Liver (tissue), 9 donors: ENCODE results near the gene EIF4H. TPM values are rescaled to one million over a fixed set of nuclear protein-coding genes. Genes with fewer than 3 reads are reported as not detected.

Source experiments
- DNase-seq: peaks from one replicate; pipeline ENCODE4 v3.0.0-alpha.2; 2017; ENCODE audit warnings: low spot score
- H3K27ac ChIP-seq, 2 donors: one replicate each; pipeline ENCODE4 v1.7.0; 2013; ENCODE audit warnings: inconsistent platforms in 2 of 2, low read length in 2 of 2, control low read depth in 1 of 2, low read depth in 1 of 2, mild to moderate bottlenecking in 1 of 2
- H3K27me3 ChIP-seq, 4 donors: one replicate each; pipeline versions ENCODE4 v1.6.1 to v1.7.0; 2013; ENCODE audit warnings: low read length in 3 of 4, inconsistent platforms in 1 of 4, mild to moderate bottlenecking in 1 of 4, moderate library complexity in 1 of 4; ENCODE audit not compliant: control insufficient read depth in 4 of 4, insufficient read depth in 4 of 4
- H3K36me3 ChIP-seq, 4 donors: one replicate each; pipeline versions ENCODE4 v1.6.1 to v1.7.0; 2013; ENCODE audit warnings: low read length in 3 of 4, mild to moderate bottlenecking in 3 of 4, low read depth in 1 of 4, moderate library complexity in 1 of 4; ENCODE audit not compliant: control insufficient read depth in 4 of 4, insufficient read depth in 3 of 4
- H3K4me1 ChIP-seq, 4 donors: one replicate each; pipeline versions ENCODE4 v1.6.1 to v1.7.0; 2013; ENCODE audit warnings: low read length in 3 of 4, mild to moderate bottlenecking in 3 of 4, moderate library complexity in 1 of 4; ENCODE audit not compliant: control insufficient read depth in 4 of 4, insufficient read depth in 4 of 4
- H3K4me3 ChIP-seq, 3 donors: one replicate each; pipeline versions ENCODE4 v1.6.1 to v1.7.0; 2013; ENCODE audit warnings: low read length in 3 of 3, control low read depth in 1 of 3, low read depth in 1 of 3, mild to moderate bottlenecking in 1 of 3
- H3K9ac ChIP-seq, 2 donors: one replicate each; pipeline ENCODE4 v1.7.0; 2013; ENCODE audit warnings: low read length in 2 of 2, mild to moderate bottlenecking in 2 of 2, moderate library complexity in 2 of 2, control low read depth in 1 of 2, low read depth in 1 of 2
- H3K9me3 ChIP-seq, 4 donors: one replicate each; pipeline versions ENCODE4 v1.6.1 to v1.7.0; 2013; ENCODE audit warnings: low read length in 3 of 4; ENCODE audit not compliant: control insufficient read depth in 4 of 4
- ATF3 ChIP-seq: IDR thresholded peaks from 2 replicates; pipeline ENCODE4 v1.6.1; 2016; ENCODE audit warnings: antibody characterized with exemption
- EGR1 ChIP-seq, 2 donors: IDR thresholded peaks; 2 replicates each; pipeline ENCODE4 v1.6.1; 2016 to 2018; ENCODE audit warnings: antibody characterized with exemption in 2 of 2, low read depth in 2 of 2
- FOXA1 ChIP-seq: IDR thresholded peaks from 2 replicates; pipeline ENCODE4 v1.6.1; 2016; ENCODE audit warnings: antibody characterized with exemption
- FOXA2 ChIP-seq: IDR thresholded peaks from 2 replicates; pipeline ENCODE4 v1.6.1; 2016; ENCODE audit warnings: antibody characterized with exemption
- GABPA ChIP-seq, 2 donors: IDR thresholded peaks in 1 of 2; conservative IDR thresholded peaks in 1 of 2; 2 replicates each; pipeline ENCODE4 v1.6.1; 2016; ENCODE audit warnings: antibody characterized with exemption in 2 of 2, mild to moderate bottlenecking in 1 of 2, moderate library complexity in 1 of 2
- HNF4A ChIP-seq, 2 donors: conservative IDR thresholded peaks; 2 replicates each; pipeline ENCODE4 v1.6.1; 2016; ENCODE audit warnings: antibody characterized with exemption in 2 of 2, mild to moderate bottlenecking in 2 of 2
- HNF4G ChIP-seq: IDR thresholded peaks from 2 replicates; pipeline ENCODE4 v1.6.1; 2016; ENCODE audit warnings: antibody characterized with exemption
- JUND ChIP-seq, 2 donors: IDR thresholded peaks; 2 replicates each; pipeline ENCODE4 v1.6.1; 2016; ENCODE audit warnings: antibody characterized with exemption in 2 of 2
- NR2F2 ChIP-seq: IDR thresholded peaks from 2 replicates; pipeline ENCODE4 v1.6.1; 2016; ENCODE audit warnings: antibody characterized with exemption
- RAD21 ChIP-seq, 2 donors: IDR thresholded peaks; 2 replicates each; pipeline ENCODE4 v1.6.1; 2016; ENCODE audit warnings: antibody characterized with exemption in 2 of 2, mild to moderate bottlenecking in 2 of 2
- REST ChIP-seq: IDR thresholded peaks from 2 replicates; pipeline ENCODE4 v1.6.1; 2016; ENCODE audit warnings: antibody characterized with exemption, mild to moderate bottlenecking
- RXRA ChIP-seq, 2 donors: IDR thresholded peaks; 2 replicates each; pipeline ENCODE4 v1.6.1; 2017 to 2018; ENCODE audit warnings: antibody characterized with exemption in 2 of 2, mild to moderate bottlenecking in 1 of 2
- TAF1 ChIP-seq: conservative IDR thresholded peaks from 2 replicates; pipeline ENCODE4 v1.6.1; 2016; ENCODE audit warnings: antibody characterized with exemption, mild to moderate bottlenecking
- YY1 ChIP-seq: IDR thresholded peaks from 2 replicates; pipeline ENCODE4 v1.6.1; 2016; ENCODE audit warnings: antibody characterized with exemption, mild to moderate bottlenecking
- ZBTB33 ChIP-seq: IDR thresholded peaks from 2 replicates; pipeline ENCODE4 v1.6.1; 2016; ENCODE audit warnings: antibody characterized with exemption
- WGBS: extraction: QIAGEN DNeasy Blood & Tissue Kit; methylation state at CpG from one replicate; pipeline ENCODE4 v1.1.7; 2013; 5-methylcytosine and 5-hydroxymethylcytosine counted together
- polyA plus RNA-seq, 2 donors: library from polyadenylated mRNA; stranded (reverse) in 1 of 2; unstranded in 1 of 2; fragments of 200-250 nt in 1 of 2; fragments of >200 nt in 1 of 2; fragmentation: Nextera tagmentation in 1 of 2; extraction: Ambion mirVana in 1 of 2; gene quantifications; one replicate each; pipeline versions ENCODE4 v1.2.1 to v1.2.3, GENCODE V29; 2013 to 2015
- total RNA-seq, 2 donors: library from RNA; depleted of rRNA; stranded (reverse); fragments of >200 nt; gene quantifications; one replicate each; pipeline ENCODE4 v1.2.3, GENCODE V29; 2014
- TF ChIP-seq, protein P1 (sequence below): fragments of 150-350 bp; IDR thresholded peaks from 2 replicates; pipeline ENCODE4 v1.5.1; 2017; ENCODE audit warnings: improper control_type of control experiment, low read depth, low read length; ENCODE audit not compliant: missing input control
- donor health status: healthy.
- donor health status: healthy.
- donor health status: healthy.
- donor health status: healthy.
- donor health status: healthy.

EIF4H gene
- total and polyA plus RNA-seq, 4 donors = 81.6 to 166 (median 152) TPM

- 41% methylated on average over 14 of the region's 14 CpGs for WGBS
- Histone ChIP-seq H3K4me3 (peak overlapping the region in 2 of 3 donors; percentile 78 to 95), H3K9me3 (no peaks in the 10 kb centered on the region), H3K36me3 (peaks cover 0 to 7% (median 4%) of the 10 kb centered on the region in 4 donors), H3K9ac (peak overlapping the region in 1 of 2 donors; percentile 51), H3K4me1 (peaks cover 6 to 40% (median 33%) of the 10 kb centered on the region in 4 donors), H3K27me3 (no peaks in the 10 kb centered on the region), H3K27ac (peak overlapping the region; percentile 89 to 95)
- TF ChIP-seq YY1 (no peak), RXRA (IDR thresholded peaks at IDR 0.05) (peak in 1 of 2 donors; percentile 5), HNF4A (conservative IDR thresholded peaks at IDR 0.05) (peak in 1 of 2 donors; percentile 17)
- no peak for DNase-seq
Measured at GRCh38 chr7:74173074-74173473, 1.1 kb upstream of the EIF4H start.

GRCh38 chr7:74173491-74173865 is 678 bp upstream of the EIF4H start:
- H3K9me3 ChIP-seq = no peaks in the 10 kb centered on the region
- peak overlapping the region; percentile 89 to 95 for H3K27ac ChIP-seq
- H3K4me3 ChIP-seq = peak overlapping the region; percentile 71 to 95 (median 78)
- peaks cover 0 to 7% (median 4%) of the 10 kb centered on the region in 4 donors for H3K36me3 ChIP-seq
- no peak for TF ChIP-seq EGR1 (IDR thresholded peaks at IDR 0.05; ENCODE audit: low read depth in 2 of 2)
- TF ChIP-seq RXRA (IDR thresholded peaks at IDR 0.05) = no peak
- TF ChIP-seq FOXA2 = no peak
- TF ChIP-seq ATF3 = no peak
- no peak for TF ChIP-seq TAF1
- no peak for TF ChIP-seq JUND (IDR thresholded peaks at IDR 0.05)
- no peak for TF ChIP-seq GABPA (IDR thresholded peaks at IDR 0.05 in 1 of 2, conservative IDR thresholded peaks at IDR 0.05 in 1 of 2)
- TF ChIP-seq HNF4A (conservative IDR thresholded peaks at IDR 0.05) = no peak
- no peak for TF ChIP-seq NR2F2
- TF ChIP-seq YY1 = no peak
- no peak for TF ChIP-seq REST
- TF ChIP-seq ZBTB33 = no peak
- TF ChIP-seq FOXA1 = no peak
- no peak for TF ChIP-seq HNF4G
- TF ChIP-seq, protein P1, sequence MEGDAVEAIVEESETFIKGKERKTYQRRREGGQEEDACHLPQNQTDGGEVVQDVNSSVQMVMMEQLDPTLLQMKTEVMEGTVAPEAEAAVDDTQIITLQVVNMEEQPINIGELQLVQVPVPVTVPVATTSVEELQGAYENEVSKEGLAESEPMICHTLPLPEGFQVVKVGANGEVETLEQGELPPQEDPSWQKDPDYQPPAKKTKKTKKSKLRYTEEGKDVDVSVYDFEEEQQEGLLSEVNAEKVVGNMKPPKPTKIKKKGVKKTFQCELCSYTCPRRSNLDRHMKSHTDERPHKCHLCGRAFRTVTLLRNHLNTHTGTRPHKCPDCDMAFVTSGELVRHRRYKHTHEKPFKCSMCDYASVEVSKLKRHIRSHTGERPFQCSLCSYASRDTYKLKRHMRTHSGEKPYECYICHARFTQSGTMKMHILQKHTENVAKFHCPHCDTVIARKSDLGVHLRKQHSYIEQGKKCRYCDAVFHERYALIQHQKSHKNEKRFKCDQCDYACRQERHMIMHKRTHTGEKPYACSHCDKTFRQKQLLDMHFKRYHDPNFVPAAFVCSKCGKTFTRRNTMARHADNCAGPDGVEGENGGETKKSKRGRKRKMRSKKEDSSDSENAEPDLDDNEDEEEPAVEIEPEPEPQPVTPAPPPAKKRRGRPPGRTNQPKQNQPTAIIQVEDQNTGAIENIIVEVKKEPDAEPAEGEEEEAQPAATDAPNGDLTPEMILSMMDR = no peak
- no peak for TF ChIP-seq RAD21 (IDR thresholded peaks at IDR 0.05)
- WGBS = 6% methylated on average over 11 of the region's 11 CpGs
- DNase-seq = no peak
- H3K4me1 ChIP-seq = peaks cover 6 to 42% (median 35%) of the 10 kb centered on the region in 4 donors
- H3K27me3 ChIP-seq = no peaks in the 10 kb centered on the region
- H3K9ac ChIP-seq = peak overlapping the region; percentile 51 to 72
